Femur (tissue), 1 donor: ENCODE results near the gene MAML3.

ENCODE experiments used
- DNase-seq: peaks from one replicate; pipeline ENCODE4 v3.0.0-alpha.2; 2017

MAML3 gene

DNA sequence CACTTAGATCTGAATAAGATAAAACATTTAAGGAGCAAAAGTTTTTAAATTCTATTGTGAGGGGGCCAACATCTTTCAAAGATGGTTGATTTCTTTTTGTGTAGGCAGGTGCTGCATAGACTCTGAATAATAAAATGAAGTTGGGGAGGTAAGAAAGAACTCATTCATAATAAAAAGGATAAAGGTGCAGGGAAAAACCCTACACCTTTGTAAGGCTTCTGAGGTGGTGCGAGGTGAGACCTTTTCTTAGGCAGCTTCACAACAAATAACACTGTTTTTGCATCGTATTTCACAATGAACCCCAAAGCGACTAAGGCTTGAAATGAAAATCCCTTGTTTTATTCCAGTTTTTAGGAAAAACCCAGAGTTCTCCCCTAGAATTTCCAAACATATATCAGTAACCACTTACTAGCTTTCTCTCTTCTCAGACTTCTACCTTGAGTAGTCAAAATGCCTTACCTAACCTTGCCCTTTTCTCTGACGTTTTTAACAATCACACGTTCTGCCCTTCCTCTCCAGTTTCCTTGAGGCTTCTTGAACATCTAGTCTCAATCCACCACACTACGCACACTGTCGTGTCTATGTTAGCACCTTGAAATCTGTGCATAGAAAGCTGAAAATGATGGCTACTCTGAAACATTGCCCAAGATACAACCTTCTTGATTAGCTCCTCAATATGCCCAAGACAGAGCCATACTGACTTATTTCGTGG lies 30.2 kb downstream of the MAML3 start:
- no peak for DNase-seq

DNA sequence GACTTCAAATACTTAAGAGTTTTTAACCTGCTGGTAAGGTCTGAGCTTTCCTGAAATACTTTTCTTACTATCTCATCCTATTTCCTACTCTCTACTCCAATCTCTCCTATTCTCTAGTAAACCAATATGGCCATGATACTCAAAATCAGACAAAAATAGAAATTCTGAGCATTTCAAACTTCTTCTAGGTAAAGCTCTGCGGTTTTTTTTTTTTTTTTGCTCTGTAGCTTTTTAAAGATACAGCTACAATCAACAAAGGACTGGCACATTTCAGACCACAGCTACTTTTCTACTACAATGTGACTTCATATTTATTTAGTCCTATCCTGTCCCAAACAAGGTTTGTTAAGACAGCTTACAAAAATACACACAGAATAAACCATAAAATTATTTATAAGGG lies 31.1 kb downstream of the MAML3 start:
- no peak for DNase-seq

DNA sequence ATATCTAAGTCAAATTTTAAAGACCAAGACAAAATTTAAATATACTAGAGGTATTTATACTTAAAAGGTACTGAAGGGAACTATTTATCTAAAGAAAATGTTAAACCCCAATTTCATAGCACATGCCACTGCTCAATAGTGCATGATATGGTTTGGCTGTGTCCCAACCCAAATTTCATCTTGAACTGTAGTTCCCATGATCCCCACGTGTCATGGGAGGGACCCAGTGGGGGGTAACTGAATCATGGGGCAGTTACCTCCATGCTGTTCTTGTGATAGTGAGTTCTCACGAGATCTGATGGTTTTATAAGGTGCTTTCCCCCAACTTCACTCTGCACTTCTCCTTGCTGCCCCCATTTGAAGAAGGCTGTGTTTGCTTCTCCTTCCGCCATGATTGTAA lies 32.3 kb downstream of the MAML3 start:
- DNase-seq, result no peak

DNA sequence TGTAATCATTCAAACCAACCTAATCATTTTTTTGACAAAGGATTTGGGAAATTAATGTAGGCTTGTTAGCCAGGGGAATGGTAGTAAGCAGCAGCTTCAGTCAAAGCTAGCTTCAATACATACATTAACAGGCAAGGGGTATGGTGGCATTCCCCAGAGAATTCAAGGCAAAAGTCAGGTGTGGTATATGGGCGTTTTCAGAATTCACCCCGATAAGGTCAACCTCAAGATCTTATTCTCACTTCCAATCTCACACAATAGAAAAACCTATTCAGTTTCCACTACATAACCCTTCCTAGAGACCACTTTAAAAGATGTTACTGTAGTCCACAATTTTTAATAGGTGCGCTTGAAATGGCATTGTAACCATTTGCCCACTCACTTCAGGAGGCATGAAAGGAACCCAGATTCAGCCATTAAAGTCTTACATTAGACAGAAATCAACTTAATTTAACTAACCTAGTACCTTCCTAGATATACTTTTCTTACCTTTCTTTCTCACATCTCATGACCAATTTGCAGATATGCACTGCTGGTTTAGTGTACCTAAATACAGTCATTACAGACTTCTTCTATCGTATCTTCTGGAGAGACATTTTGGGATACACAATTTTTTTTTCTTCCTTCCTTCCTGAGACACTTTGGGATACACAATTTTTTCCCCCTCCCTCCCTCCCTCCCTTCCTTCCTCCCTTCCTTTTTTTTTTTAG lies 34.9 kb downstream of the MAML3 start:
- DNase-seq, result no peak

DNA sequence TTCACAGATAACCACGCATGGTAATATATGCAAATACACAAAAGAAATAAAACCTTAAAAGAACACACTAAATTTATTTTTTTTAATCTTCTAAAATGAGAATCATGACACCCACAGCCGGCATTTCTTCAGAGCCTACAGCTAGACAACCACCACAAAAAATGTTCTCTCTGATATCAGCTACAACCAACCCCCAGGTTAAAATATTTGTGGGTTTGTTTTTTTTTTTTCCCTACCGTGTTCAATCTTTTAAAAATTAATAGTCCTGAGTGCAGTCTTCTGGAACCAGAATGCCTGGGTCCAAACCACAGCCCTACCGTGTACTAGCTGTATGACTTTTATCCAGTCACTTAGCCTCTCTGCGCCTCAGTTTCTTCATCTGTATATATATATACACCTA lies 36.0 kb downstream of the MAML3 start:
- no peak for DNase-seq

DNA sequence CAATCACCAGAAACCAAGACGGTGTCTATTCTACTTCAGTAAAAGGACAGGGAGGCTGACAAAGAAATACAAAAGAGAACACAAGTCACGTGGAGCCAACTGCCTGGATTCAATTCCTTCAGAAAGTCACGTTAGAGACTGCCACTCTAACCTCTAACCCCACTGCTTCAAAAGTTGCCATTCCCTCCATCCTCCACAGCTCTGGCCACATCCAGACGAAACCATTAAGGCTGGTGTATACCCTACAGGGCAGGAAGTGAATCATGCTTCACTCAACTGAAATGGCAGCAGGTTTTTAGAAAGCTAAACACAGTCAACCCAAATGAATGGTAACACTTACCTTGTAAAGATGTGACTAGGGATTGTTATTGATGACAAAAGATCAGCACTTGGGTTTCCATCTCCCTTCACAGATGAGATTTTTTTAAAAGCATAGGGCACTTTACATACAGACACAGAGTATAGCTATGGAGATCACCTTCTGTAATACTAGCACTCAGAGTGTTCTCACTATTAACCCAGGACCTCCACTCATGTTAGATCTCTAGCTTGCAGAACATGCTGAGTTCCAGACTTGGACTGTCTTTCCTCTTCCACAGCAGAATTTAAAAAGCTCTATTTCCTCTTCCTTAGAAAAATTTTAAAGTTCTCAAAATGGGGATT lies 37.4 kb downstream of the MAML3 start:
- no peak for DNase-seq

DNA sequence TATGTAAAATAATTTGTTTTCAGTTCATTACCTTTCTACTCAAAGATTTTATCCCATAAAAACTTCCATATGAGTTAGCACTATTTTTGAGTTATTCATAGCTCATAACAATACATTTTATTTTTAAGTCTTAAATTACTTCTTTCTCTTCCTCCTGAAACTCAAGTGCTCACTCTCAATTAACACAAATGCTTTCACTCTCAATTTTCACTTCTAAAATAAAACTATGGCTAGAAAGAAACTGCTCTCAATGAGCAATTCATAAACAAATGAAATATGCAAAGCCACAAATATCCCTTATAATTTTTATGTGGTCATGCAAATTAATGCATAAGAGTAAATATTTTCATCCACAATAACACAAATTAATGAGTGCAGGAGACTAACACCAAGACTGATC lies 38.8 kb downstream of the MAML3 start:
- DNase-seq, result no peak

DNA sequence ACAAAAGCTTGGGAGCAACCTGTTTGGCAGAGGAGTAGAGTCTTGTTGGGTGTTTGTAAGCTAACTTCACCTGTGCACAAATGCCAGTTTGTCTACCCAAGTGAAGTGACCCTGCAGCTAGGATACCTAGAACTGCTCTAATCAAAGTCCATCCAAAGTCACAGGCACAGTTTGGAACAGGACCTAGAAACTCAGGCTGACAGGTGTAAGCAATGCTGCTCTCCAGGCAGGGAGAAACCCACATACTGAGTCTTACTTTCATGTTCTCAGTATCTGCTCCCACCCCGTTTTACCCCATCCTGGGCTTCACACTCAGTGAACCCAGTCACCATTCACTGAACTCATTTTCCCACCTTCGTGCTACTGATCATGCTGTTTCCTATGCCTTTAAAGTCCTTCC lies 40.3 kb downstream of the MAML3 start:
- DNase-seq, result no peak

DNA sequence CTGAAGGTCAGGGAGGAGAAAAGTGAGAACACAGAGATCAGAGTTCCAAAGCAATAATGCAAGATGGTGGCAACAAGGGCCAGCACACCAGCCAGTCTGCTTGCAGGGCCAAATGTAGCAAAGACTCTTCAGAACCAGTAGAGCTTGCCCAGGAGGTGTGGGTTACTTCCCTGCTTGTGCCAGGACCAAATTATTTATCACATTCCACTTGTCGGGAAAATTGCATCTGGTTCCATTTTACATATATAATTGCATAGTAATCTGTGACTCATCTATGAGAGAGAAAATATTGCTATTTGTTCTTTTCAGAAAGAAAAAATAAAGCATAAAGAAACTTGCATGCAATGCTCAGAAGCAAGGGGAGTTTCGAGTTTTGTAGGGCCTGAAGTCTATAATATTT lies 41.4 kb downstream of the MAML3 start:
- DNase-seq, result no peak

DNA sequence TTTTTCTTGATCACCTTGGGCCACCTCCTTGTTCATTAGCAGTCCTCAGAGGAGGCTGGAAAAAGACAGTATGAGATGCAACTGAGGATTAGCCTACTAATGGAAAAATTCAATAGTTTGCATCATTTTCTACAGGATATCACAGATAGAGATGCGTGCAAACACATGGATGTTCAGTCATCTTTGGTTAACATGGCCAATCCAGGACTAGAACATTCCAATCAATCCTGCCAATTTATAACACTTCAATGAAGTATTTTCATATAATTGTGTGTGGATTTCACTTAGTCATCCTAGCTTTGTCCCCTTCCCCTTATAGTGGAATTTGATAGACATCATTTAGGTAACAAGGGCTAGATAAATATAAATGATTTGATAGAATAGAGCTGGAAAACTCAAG lies 42.7 kb downstream of the MAML3 start:
- DNase-seq, result no peak

DNA sequence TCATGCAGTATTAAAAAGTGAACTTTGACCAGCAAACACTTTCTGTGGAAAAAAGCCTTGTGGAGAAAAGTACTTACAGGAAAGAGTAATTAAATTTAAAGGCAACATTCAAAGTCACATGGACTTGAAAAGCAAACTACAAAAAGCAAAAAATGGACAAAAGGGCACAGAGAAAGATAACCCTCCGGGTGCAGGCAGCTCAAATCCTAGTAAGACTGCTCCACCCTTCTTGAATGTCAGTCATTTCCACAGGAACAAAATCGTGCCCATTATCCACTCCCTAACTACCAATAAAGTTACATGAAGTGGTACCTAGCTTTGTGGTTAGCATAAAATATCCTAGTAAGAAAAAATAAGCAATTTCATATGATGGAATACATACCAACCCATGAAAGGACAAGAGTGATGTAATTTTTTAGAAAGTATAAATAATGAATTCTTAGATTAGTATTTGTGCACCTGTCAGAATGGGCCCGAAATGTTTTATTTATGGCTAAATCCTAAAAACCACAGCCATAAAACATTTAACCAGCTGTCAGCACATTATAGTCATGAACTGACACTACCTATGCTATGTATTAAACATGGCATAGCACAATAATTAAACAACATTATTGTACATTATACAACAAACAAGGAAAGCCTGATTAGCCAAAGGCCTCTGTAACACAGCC lies 43.3 kb downstream of the MAML3 start:
- DNase-seq, result no peak

DNA sequence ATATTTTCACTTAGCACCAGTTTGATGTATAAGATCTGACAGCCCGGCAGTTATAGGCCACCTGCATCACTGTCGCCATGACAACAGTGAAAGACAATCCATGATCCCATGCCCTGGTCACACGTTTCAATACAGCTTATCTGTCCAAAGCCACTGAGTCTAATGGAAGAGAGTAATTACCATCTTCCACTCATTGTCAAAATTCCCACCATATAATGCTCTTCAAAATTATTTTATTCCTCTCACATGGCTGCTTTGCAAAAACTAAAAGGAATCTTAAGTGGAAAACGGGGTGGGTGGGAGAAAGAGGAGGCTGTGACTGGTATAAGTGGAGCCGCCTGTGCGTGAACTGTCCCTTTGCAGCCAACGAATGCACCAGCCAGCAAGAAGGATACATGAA lies 44.2 kb downstream of the MAML3 start:
- DNase-seq, result no peak

DNA sequence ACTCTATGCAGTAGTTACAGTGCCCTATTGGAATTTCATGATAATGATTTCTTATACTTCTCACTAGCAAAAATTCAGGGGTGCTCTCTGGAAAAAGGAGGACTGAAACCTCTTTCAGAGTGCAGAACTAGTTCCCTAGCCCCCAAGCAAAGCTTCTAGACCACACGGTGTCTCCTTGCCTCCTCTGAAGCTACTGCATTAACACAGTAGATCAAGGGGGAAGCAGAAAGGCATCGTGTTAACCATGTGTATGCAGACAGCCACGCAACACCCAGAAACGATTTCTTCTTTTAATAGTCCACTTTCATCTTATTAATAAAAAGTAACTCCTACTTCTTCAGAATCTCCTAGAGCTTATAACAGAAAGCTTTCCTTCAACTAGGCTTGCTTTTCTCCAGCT lies 44.7 kb downstream of the MAML3 start:
- DNase-seq, result no peak

DNA sequence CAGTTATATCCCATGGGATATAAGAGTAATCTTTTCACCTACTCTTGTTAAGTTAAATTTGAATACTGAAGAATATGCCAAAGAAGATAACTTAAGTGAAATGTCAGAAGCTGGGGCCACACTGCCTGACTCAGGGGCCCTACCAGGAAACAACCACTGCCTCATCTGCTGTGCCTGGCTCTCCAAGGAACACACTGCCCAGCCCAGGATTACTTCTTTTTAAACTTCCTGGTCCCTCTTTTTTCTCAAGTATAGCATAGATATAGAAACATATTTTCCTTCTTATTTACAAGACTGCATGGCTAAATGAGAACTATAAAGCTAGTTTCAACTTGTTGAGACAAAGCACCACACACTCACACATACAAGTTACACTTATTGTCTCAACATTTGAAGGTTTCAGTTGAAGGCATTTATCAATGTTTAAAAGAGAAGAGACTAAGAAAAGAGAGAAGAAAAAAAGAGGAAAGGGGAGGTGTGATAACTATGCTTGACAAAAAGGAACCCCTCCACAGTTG lies 45.2 kb downstream of the MAML3 start:
- no peak for DNase-seq

DNA sequence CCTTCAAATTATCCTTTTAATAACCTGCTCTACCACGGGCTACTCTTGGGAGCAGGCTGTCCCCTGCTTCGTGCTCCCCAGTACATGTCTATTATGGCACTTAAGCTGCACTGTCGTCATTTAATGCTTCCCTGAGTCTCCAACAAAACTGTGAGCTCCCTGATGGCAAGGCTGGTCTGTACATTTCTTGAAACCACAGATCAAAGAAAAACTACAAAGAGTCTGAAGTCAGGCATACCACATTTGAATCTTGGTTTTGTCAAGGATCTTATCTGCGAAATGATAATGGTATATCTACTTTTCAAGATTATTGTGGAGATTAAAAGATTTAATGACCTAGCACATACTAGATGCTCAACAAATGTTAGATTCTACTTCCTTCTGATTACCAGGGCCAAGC lies 45.7 kb downstream of the MAML3 start:
- DNase-seq, result no peak

DNA sequence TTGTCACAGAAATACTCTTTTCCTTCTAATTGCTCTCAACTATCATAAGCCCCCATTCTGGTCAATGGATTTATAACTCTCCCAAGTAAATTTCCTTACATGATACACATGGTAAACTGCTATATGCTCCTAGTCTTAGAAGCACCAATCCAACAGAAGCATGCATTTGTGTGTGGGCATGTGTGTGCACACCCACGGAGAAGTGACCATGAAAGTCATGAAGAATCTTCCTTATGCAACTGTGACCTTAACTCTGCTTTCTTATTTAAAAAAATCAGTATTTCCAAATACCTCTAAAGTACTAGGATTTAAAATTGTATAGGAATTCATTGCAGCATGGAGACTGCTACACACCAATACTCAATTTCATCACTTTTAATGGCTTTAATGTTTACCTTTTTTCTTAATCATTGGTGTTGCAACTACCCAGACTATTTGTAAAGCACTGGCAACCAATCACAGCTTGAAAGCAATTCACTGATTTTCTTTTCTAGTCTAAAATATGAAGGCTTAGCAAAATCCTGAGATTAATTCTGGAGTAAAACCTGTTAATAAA lies 47.6 kb downstream of the MAML3 start:
- no peak for DNase-seq

DNA sequence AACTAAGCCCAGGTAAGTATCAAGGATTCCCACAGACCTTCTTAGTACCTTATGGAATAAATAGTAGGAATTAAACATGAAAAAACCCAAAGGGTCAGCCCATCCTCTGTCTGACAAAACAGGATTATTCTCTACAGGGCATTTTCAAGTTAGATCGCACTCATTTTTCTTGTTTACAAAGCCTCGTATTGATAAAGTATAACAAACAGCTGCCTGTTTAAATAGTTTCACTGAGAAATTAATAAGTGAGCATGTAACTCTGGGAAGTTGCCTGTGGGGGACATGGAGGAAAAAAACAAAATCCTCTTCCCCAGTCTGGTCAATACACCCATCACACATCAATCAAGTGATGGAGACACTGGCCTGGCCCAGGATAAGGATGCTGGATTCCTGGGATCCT lies 48.5 kb downstream of the MAML3 start:
- DNase-seq, result no peak

DNA sequence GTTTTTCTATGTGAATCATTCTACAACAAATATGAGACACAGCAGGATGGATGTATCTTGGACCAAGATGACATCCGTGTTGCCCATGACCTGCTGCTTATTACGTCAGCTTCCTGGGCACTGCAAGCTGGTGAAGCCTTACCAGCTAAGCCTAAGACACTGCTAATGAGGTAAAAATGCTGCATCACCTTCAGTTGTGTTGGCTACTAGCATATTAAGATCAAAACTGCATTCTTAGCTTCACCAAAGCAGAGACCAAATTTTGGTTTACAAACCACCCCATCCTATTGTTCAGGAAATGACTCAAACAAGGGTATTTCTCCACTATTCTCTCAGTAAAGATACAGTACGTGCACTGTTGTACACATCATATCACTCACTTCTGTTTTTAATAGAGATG lies 50.3 kb downstream of the MAML3 start:
- no peak for DNase-seq

DNA sequence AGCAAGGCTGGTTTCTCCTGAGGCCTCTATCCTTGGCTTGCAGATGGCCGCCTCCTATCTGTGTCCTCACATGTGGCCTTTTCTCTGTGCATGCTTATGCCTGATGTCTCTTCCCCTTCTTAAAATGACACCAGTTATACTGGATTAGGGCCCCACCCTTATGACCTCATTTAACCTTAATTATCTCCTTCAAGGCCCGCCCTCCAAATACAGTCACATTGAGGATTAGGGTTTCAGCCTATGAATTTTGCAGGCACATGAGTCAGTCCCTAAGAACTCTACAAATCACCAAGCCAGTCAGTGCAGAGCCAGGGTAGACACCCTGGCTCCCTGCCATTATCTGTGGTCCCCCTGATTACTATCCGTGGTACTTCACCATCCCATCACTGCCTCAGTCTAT lies 51.6 kb downstream of the MAML3 start:
- DNase-seq, result no peak

DNA sequence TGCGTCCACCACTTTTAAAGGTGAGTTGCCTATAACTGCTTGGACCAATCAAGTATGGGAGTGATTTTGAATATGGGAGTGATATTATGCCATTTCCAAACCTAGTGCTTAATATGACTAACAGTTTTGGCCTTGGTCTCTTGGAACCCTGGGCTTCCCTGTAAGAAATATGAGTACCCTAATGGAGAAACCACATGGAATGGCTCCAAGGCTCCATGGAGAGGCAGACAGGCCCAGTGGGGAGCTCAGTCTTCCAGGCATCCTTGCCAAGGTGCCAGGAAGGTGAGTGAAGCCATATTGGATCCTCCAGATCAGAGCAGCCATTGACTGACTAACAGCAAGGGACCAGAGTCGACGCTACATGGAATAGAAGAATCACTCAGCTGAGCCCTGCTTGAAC lies 53.2 kb downstream of the MAML3 start:
- no peak for DNase-seq

DNA sequence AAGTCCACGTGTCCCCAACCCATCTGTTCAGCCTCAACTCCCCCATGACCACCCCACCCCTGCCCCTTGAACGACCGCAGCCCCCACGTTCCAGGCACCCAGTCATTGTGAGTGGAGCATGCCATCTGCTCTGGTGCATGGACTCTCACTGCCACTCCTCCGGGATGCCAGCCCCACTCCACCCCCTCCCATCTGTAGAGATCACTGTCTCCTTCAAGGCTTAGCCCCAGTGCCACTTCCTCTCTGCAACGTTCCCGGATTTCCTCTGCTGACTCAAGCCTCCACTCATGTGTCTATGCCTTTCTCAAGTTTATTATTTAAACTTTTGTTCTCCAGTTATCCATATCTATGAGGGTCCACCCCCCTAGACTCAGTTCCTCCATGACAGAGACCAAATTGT lies 54.0 kb downstream of the MAML3 start:
- peak; percentile 38 for DNase-seq

DNA sequence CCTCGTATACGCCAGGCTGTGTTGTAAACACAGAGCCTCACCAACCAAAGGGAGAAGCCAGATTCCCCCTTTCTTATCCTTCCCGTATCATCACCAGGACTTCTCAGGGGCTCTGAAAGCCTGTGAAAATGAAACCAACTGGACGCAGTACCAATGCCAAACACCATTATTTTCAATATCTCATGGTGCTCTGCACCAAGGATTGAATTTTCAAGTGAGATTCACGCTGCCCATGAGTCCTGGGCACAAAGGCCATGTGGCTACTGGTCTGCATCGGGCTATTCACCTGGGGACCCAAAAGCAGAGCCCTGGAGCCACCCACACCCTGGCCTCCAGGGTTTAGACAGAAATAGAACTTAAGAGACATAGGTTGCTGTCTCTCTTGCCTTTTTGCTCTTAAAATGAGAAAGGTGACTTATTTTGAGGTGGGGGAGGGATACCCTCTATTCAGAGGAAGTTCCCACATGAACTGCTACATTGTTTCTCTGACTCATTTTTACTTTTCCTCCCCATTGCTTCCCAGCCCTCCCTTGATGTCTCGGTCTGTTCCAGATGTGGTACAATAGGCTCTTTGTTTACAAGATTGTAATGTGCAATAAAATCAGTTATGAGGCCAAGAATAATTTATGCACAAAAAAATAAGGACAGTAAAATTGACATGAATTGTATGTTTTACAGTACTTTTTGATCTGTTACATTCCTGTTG lies 55.4 kb downstream of the MAML3 start:
- no peak for DNase-seq

DNA sequence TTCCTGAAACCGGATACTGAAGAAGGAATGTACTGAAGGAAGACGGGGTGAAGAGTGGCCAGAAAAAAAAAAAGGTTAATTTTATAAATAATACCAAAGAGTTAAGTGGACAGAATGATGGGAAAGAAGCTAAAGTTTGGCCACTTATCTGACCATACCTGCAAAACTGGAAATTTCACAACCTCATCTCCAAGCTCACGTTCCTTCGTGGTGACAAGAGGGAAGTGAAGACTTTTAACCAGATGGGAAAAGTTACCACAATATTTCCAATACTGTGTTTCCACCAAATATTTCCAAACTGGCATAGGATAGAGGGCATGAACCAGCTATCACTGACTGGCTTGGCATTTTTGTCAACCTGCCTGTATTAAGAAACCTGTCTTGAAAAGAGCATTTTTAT lies 56.4 kb downstream of the MAML3 start:
- DNase-seq, result no peak
